ENCODE results near the gene MON1A. TPM values are rescaled to one million over a fixed set of nuclear protein-coding genes. Genes with fewer than 3 reads are reported as not detected.

MON1A gene
- total RNA-seq, 1 experiment from 2014 or later, result 9.0 TPM

DNA sequence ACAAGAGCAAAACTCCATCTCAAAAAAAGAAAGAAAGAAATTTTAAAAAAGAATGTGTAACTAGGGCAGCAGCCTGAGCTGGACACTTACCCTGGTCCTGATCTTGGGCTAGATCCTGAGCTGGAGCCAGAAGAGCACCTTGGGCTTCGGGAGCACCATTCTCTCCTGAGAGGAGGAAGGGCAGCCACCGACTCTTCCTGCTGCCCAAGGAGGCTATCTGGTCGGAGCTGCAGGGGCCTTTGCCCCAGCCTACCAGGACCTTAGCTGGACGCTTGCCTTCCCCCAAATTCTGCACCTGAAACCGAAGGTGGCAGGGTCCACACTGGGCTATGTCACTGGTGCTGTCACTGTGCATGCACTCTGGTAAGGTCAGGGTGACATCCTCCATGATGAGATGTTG lies 53.0 kb downstream of the MON1A start:
- no peak for ATAC-seq
- Histone ChIP-seq H3K36me3 (ENCODE audit: control insufficient read depth in 1 of 2, insufficient read depth in 2 of 2, low read length in 2 of 2) (no peaks in the 10 kb centered on the region), H3K4me3 (replicated peaks in 1 of 2; ENCODE audit: low read depth in 1 of 2, low read length in 2 of 2) (no peak overlapping the region), H3K4me1 (ENCODE audit: control insufficient read depth in 1 of 2, insufficient read depth in 2 of 2, low read length in 2 of 2) (peaks cover 0 to 6% of the 10 kb centered on the region in 2 experiments; a peak in 1 of 4 replicates), H3K4me2 (ENCODE audit: low read length) (no peak overlapping the region), H3K27ac (ENCODE audit: low read depth, low read length) (no peak overlapping the region), H4K20me1 (ENCODE audit: insufficient read depth) (no peaks in the 10 kb centered on the region), H3K9me3 (ENCODE audit: control insufficient read depth in 1 of 2, insufficient read depth in 1 of 2, low read depth in 1 of 2, low read length in 2 of 2) (no peaks in the 10 kb centered on the region), H3K27me3 (ENCODE audit: insufficient read depth, low read length) (no peaks in the 10 kb centered on the region), H3K9me2 (ENCODE audit: insufficient read depth) (no peaks in the 10 kb centered on the region), H2AFZ (ENCODE audit: low read depth, low read length, poor library complexity, severe bottlenecking) (no peak overlapping the region), H3K9ac (ENCODE audit: low read length) (no peak overlapping the region), H3K79me2 (ENCODE audit: insufficient read depth, low read length) (no peaks in the 10 kb centered on the region)
- ChIA-PET CTCF (no interaction called here), POLR2A (no interaction called here), RAD21 (ENCODE audit: low non-redundant PET in 1 of 2, low total read pairs in 2 of 2, uncharacterized antibody in 2 of 2, unreplicated experiment in 2 of 2) (no interaction called here)
- no TSS peak for BruUV-seq (replicated peaks)
- DNase-seq (ENCODE audit: low read depth, low spot score), result no peak
- intact Hi-C loops (cut with micrococcal nuclease), result no loop called here
- TF ChIP-seq SRF (IDR thresholded peaks at IDR 0.05; ENCODE audit: low read depth) (no peak), EZH2phosphoT487 (IDR thresholded peaks at IDR 0.05; ENCODE audit: borderline replicate concordance) (no peak), SP1 (IDR thresholded peaks at IDR 0.05; ENCODE audit: low read depth) (no peak), YY1 (IDR thresholded peaks at IDR 0.05; ENCODE audit: extremely low read depth, insufficient replicate concordance, low read depth, low read length) (no peak), CEBPB (IDR thresholded peaks at IDR 0.05; ENCODE audit: low read depth) (no peak), CBX3 (IDR thresholded peaks at IDR 0.05; ENCODE audit: low read depth) (no peak), SIN3A (IDR thresholded peaks at IDR 0.05; ENCODE audit: low read depth) (no peak), POLR2A (IDR thresholded peaks at IDR 0.05; ENCODE audit: borderline replicate concordance, extremely low read depth, insufficient read depth, insufficient read length) (no peak), TCF7L2 (IDR thresholded peaks at IDR 0.05; ENCODE audit: borderline replicate concordance, extremely low read depth, insufficient read depth, insufficient read length) (no peak), EZH2 (IDR thresholded peaks at IDR 0.05) (no peak), POLR2AphosphoS5 (IDR thresholded peaks at IDR 0.05; ENCODE audit: low read depth, low read length) (no peak)
- TF ChIP-seq, protein P1, sequence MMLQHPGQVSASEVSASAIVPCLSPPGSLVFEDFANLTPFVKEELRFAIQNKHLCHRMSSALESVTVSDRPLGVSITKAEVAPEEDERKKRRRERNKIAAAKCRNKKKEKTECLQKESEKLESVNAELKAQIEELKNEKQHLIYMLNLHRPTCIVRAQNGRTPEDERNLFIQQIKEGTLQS (IDR thresholded peaks at IDR 0.05), result no peak
- TF ChIP-seq, protein P2, sequence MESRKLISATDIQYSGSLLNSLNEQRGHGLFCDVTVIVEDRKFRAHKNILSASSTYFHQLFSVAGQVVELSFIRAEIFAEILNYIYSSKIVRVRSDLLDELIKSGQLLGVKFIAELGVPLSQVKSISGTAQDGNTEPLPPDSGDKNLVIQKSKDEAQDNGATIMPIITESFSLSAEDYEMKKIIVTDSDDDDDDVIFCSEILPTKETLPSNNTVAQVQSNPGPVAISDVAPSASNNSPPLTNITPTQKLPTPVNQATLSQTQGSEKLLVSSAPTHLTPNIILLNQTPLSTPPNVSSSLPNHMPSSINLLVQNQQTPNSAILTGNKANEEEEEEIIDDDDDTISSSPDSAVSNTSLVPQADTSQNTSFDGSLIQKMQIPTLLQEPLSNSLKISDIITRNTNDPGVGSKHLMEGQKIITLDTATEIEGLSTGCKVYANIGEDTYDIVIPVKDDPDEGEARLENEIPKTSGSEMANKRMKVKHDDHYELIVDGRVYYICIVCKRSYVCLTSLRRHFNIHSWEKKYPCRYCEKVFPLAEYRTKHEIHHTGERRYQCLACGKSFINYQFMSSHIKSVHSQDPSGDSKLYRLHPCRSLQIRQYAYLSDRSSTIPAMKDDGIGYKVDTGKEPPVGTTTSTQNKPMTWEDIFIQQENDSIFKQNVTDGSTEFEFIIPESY (IDR thresholded peaks at IDR 0.05; ENCODE audit: extremely low read depth, insufficient replicate concordance, low read length), result no peak
- TF ChIP-seq, protein P3, sequence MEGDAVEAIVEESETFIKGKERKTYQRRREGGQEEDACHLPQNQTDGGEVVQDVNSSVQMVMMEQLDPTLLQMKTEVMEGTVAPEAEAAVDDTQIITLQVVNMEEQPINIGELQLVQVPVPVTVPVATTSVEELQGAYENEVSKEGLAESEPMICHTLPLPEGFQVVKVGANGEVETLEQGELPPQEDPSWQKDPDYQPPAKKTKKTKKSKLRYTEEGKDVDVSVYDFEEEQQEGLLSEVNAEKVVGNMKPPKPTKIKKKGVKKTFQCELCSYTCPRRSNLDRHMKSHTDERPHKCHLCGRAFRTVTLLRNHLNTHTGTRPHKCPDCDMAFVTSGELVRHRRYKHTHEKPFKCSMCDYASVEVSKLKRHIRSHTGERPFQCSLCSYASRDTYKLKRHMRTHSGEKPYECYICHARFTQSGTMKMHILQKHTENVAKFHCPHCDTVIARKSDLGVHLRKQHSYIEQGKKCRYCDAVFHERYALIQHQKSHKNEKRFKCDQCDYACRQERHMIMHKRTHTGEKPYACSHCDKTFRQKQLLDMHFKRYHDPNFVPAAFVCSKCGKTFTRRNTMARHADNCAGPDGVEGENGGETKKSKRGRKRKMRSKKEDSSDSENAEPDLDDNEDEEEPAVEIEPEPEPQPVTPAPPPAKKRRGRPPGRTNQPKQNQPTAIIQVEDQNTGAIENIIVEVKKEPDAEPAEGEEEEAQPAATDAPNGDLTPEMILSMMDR (IDR thresholded peaks at IDR 0.05 in 2 of 3, conservative IDR thresholded peaks at IDR 0.05 in 1 of 3; ENCODE audit: borderline replicate concordance in 1 of 3, insufficient read depth in 1 of 3, low read depth in 2 of 3, low read length in 2 of 3), result no peak
